Choroid plexus epithelial cell (primary cell): ENCODE measurements around the gene CHRND.
"Not testable (repeated sequence)": the region's sequence is repeated elsewhere in the genome, so short reads cannot be mapped to it uniquely, and the experiment has no call there.

Experiments used
- DNase-seq: peaks from one replicate; pipeline ENCODE4 v3.0.0-alpha.2; 2010; ENCODE audit warnings: low read depth
- H3K4me3 ChIP-seq: 2 replicates; pipeline ENCODE4 v1.5.1; 2011; ENCODE audit warnings: low read depth, mild to moderate bottlenecking, control low read depth, low read length, moderate library complexity
- CTCF ChIP-seq: conservative IDR thresholded peaks from 2 replicates; pipeline ENCODE4 v1.5.1; 2011; ENCODE audit warnings: low read depth, mild to moderate bottlenecking, control low read depth, inconsistent platforms, low read length, moderate library complexity

Gene CHRND

DNA sequence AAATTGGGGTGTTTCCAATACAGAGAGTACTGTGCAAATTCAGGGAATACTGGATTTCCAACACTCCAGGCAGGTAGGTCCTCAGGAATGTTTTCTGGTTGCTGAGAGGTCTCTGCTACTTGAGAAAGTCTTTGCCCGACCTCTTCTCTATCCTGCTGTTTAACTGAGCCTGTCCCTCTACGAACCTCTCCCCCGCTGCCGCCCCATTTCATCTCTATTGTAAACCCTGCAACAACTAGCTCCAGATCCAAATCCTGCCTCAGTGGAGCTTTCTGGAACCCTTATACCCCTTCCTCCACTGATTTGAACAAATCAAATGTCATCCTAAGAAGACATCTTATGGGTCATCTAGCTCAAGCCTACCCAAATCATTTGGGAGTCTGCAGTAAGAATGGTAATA is 25.8 kb downstream of the CHRND start:
- DNase-seq, result no peak
- peak overlapping the region; percentile 92 for H3K4me3 ChIP-seq
- TF ChIP-seq CTCF, result no peak

- no peak overlapping the region for H3K4me3 ChIP-seq
- DNase-seq, result peak; percentile 27
- TF ChIP-seq CTCF, result no peak
Observed at GRCh38 chr2:232556426-232556825, 30.5 kb downstream of the CHRND start.

GRCh38 chr2:232562515-232563151 is 36.7 kb downstream of the CHRND start:
- TF ChIP-seq CTCF, result no peak

GRCh38 chr2:232563580-232563979 is 37.6 kb downstream of the CHRND start:
- H3K4me3 ChIP-seq, result no peak overlapping the region
- no peak for TF ChIP-seq CTCF
- peak; percentile 38 for DNase-seq

More at GRCh38 chr2:232562515-232563151, 36.7 kb downstream of the CHRND start:
- no peak for DNase-seq
- H3K4me3 ChIP-seq, result no peak overlapping the region

- DNase-seq, result no peak
- TF ChIP-seq CTCF, result no peak
- H3K4me3 ChIP-seq, result no peak overlapping the region
Observed at GRCh38 chr2:232567721-232568120, 41.8 kb downstream of the CHRND start.

GRCh38 chr2:232568161-232568560 is 42.2 kb downstream of the CHRND start:
- peak; percentile 50 for DNase-seq
- H3K4me3 ChIP-seq, result no peak overlapping the region
- no peak for TF ChIP-seq CTCF

DNA sequence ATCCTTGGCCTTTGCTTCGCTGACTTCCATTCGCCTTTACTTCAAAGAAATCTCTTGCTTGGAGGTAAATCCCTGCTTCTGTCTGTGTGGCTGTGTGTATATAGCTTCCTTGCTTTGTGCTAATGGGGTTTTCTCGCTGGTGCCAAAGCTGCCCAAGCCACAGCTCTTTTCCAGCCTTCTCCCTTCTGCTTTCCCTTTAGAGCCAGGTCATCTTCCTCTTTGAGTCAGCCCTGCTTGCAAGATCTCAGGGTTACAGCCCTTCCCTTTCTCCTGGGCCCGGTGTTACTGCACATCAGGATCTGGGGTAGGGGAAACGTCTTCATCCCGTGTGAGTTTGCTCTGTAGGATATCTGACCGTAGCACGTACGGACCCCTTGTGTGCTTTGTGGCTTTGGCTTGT is 43.6 kb downstream of the CHRND start:
- H3K4me3 ChIP-seq, result no peak overlapping the region
- no peak for TF ChIP-seq CTCF
- no peak for DNase-seq

DNA sequence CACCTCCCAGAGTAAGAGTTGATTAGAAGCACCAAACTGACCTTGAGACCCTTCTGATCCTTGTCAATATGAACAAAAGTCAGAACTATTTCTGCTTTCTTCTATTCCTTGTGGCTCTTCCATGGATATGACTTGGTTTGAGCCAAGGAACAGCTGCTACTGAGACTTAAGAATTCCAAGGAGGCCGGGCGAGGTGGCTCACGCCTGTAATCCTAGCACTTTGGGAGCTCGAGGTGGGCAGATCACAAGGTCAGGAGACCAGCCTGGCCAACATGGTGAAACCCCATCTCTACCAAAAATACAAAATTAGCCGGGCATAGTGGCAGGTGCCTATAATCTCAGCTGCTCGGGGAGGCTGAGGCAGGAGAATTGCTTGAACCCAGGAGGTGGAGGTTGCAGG is 44.5 kb downstream of the CHRND start:
- not testable (repeated sequence) for H3K4me3 ChIP-seq, DNase-seq
